Cardiac fibroblast (primary cell): ENCODE data around the gene DNM1L.

ENCODE experiments used
- DNase-seq, 2 donors: peaks; one replicate each; pipeline versions ENCODE4 v3.0.0 to v3.0.0-alpha.2; 2010; ENCODE audit warnings: low read depth in 2 of 2
- H3K4me3 ChIP-seq, 2 donors: replicated peaks in 1 of 2; 1 replicate in 1 of 2; 2 replicates in 1 of 2; pipeline ENCODE4 v1.5.1; 2011; ENCODE audit warnings: low read depth in 2 of 2, low read length in 2 of 2, mild to moderate bottlenecking in 2 of 2, moderate library complexity in 1 of 2
- CTCF ChIP-seq: IDR thresholded peaks from one replicate; pipeline ENCODE4 v1.5.1; 2011; ENCODE audit warnings: low read depth, mild to moderate bottlenecking, low read length, inconsistent platforms

DNM1L gene

GRCh38 chr12:32761716-32762115 lies 82.6 kb downstream of the DNM1L start:
- no peak overlapping the region for H3K4me3 ChIP-seq
- TF ChIP-seq CTCF: no peak
- no peak for DNase-seq

GRCh38 chr12:32765906-32766305 lies 86.8 kb downstream of the DNM1L start:
- H3K4me3 ChIP-seq: no peak overlapping the region

GRCh38 chr12:32768518-32768917 lies 89.4 kb downstream of the DNM1L start:
- no peak overlapping the region for H3K4me3 ChIP-seq
- no peak for DNase-seq
- no peak for TF ChIP-seq CTCF

More at GRCh38 chr12:32765906-32766305, 86.8 kb downstream of the DNM1L start:
- DNase-seq: peak; percentile 12 to 51
- no peak for TF ChIP-seq CTCF

GRCh38 chr12:32770141-32770540 lies 91.0 kb downstream of the DNM1L start:
- no peak overlapping the region for H3K4me3 ChIP-seq
- no peak for TF ChIP-seq CTCF
- no peak for DNase-seq

GRCh38 chr12:32773691-32774090 lies 94.6 kb downstream of the DNM1L start:
- no peak overlapping the region for H3K4me3 ChIP-seq
- no peak for TF ChIP-seq CTCF
- DNase-seq: no peak

- DNase-seq: peak in 1 of 2 donors; percentile 6
- no peak for TF ChIP-seq CTCF
- no peak overlapping the region for H3K4me3 ChIP-seq
Measured at GRCh38 chr12:32776258-32776657, 97.2 kb downstream of the DNM1L start.

GRCh38 chr12:32777159-32777558 lies 98.1 kb downstream of the DNM1L start:
- H3K4me3 ChIP-seq: no peak overlapping the region
- no peak for TF ChIP-seq CTCF
- DNase-seq: no peak
